ENCODE measurements around the gene ATG13. TPM values are rescaled to one million over a fixed set of nuclear protein-coding genes. Genes with fewer than 3 reads are reported as not detected.

The ATG13 gene
- total RNA-seq, 4 donors from 2014 or later = 40.9 to 79.4 (median 66.4) TPM

DNA sequence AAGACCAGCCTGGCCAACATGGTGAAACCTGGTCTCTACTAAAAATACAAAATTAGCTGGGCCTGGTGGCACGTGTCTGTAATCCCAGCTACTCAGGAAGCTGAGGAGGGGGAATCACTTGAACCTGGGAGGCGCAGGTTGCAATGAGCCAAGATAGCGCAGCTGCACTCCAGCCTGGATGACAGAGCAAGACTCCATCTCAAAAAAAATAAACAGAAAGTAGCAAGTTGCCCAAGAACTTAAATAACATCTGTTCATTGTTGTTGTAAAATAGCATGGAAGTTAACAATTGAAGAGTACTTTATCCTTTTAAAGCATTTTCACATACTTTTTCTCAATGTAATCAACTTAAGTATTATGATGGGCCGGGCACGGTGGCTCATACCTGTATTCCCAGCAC lies 29.2 kb upstream of the ATG13 start:
- 78 to 81% methylated on average over 5 of the region's 5 CpGs for WGBS, 2 donors
- no peak overlapping the region for H3K27ac ChIP-seq
- H3K36me3 ChIP-seq = peaks cover 0 to 5% (median 0%) of the 10 kb centered on the region in 3 donors
- no peak overlapping the region for H3K4me3 ChIP-seq
- no peak for DNase-seq
- H3K9me3 ChIP-seq = no peaks in the 10 kb centered on the region
- peaks cover 12 to 58% (median 33%) of the 10 kb centered on the region in 3 donors for H3K4me1 ChIP-seq
- TF ChIP-seq, protein P1, sequence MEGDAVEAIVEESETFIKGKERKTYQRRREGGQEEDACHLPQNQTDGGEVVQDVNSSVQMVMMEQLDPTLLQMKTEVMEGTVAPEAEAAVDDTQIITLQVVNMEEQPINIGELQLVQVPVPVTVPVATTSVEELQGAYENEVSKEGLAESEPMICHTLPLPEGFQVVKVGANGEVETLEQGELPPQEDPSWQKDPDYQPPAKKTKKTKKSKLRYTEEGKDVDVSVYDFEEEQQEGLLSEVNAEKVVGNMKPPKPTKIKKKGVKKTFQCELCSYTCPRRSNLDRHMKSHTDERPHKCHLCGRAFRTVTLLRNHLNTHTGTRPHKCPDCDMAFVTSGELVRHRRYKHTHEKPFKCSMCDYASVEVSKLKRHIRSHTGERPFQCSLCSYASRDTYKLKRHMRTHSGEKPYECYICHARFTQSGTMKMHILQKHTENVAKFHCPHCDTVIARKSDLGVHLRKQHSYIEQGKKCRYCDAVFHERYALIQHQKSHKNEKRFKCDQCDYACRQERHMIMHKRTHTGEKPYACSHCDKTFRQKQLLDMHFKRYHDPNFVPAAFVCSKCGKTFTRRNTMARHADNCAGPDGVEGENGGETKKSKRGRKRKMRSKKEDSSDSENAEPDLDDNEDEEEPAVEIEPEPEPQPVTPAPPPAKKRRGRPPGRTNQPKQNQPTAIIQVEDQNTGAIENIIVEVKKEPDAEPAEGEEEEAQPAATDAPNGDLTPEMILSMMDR (IDR thresholded peaks at IDR 0.05) = no peak
- TF ChIP-seq POLR2A (IDR thresholded peaks at IDR 0.05) = no peak
- H3K27me3 ChIP-seq = no peaks in the 10 kb centered on the region
- intact Hi-C loops (cut with DNase I) = no loop called here

DNA sequence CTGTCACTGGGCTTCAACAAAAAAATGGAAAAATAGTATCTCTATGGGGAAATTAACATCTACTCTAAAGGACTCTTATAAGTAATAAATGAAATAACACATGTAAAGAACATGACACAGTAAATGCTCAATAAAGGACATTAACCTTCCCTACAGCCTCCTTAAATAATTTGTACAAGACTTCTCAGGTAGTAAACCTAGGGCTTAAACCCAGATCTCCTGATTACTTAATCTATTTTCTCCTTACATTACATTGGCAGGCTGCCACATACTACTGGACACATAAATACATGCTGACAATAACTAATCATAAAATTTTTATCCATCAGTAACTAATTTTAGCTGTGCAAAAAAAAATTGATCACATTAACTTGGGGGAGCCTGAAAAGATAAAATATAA lies 28.4 kb upstream of the ATG13 start:
- DNase-seq = no peak
- TF ChIP-seq, protein P1 (IDR thresholded peaks at IDR 0.05) = no peak
- no peak for TF ChIP-seq POLR2A (IDR thresholded peaks at IDR 0.05)
- Histone ChIP-seq H3K9me3 (no peaks in the 10 kb centered on the region), H3K36me3 (peaks cover 0 to 5% (median 0%) of the 10 kb centered on the region in 3 donors), H3K27ac (no peak overlapping the region), H3K27me3 (no peaks in the 10 kb centered on the region), H3K4me1 (peaks cover 13 to 61% (median 33%) of the 10 kb centered on the region in 3 donors), H3K4me3 (no peak overlapping the region)
- intact Hi-C loops (cut with DNase I) = no loop called here

DNA sequence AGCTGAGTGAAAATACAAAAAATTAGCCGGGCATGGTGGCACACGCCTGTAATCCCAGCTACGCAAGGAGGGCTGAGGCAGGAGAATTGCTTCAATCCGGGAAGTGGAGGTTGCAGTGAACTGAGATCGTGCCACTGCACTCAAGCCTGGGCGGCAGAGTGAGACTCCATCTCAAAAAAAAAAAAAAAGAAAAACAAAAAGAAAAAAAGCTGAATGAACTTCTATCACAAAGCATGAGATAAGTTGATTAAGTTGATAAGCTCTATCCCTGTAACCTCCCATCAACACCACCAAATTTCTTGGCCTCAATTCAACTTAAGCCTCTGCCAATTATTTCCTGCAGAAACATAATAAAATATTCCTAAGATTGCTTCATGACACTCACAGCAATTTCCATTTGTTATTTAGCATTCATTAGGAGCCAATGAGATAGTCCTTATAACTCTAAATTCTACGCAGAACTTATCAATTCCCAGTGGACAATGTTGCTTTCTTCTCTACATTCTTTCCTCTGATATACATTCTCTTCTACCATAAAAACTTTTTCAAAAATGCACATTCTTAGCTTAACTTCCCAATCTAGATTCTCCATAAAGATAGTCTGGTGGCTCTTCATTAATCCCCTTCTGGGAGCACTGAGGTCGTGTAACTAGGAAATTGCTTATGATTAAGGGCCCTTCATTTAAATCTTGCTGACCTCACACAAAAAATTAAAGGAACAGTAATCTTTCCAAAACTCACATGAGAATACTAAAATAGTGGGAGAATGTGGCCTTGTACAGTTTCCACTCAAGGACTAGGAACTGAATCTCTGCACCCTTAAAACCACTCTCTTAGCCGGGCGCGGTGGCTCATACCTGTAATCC lies 26.4 kb upstream of the ATG13 start:
- Histone ChIP-seq H3K36me3 (peaks cover 0 to 5% (median 0%) of the 10 kb centered on the region in 3 donors), H3K27me3 (no peaks in the 10 kb centered on the region), H3K4me3 (peak overlapping the region in 1 of 4 donors; percentile 34), H3K27ac (peak overlapping the region in 3 of 4 donors; percentile 22 to 25 (median 25)), H3K4me1 (peaks cover 13 to 68% (median 35%) of the 10 kb centered on the region in 3 donors), H3K9me3 (no peaks in the 10 kb centered on the region)
- DNase-seq = no peak
- intact Hi-C loops (cut with DNase I) = no loop called here
- WGBS, 2 donors = 33 to 57% methylated on average over 9 to 11 of the region's 11 CpGs
- TF ChIP-seq POLR2A (IDR thresholded peaks at IDR 0.05) = no peak
- TF ChIP-seq, protein P1 (IDR thresholded peaks at IDR 0.05) = no peak

DNA sequence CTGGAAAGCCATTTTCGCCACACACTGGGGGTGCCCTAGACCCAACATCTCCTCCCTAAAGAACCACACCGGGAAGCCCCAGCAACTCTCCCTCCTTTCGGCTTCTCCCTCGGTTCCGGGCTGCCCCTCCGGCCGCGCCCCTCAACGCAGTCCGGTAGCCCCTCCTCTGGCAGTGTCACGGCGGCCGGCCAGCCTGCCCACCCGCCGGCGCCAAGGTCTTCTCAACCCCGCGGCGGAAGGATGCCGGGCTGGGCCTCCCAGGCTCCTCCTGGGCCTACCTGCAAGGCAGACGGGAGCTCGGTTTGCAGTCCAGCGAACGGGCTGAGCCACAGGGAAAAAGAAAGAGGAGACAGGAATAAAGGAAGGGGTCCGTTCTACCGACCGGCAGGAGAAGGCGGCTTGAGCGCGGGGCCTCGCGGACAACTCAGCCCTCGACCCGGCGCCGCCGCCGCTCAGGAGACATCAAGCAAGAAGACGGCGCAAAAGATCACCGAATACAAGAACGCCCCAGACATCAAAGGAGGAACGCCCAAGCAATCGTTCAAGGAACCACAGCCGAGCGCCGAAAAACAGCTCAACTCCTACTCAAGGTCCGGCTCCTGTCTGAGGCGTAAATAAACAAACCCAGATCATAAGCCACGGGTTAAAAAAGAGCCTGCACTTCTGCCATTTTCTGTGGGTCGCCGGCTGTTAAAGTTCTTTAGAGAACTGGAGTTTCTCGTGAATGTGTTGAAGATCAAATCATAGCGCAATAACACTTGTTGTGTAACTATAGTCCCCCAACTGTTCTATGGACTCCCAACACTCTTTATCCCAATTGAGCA lies 23.6 kb upstream of the ATG13 start, which contains the start of gene AMBRA1:
TSS of gene AMBRA1 (minus strand) at position 474 of the 824 bp plus-strand sequence. CDS start 45,643 bp downstream, outside the sequence.
- TF ChIP-seq, protein P1 (IDR thresholded peaks at IDR 0.05) = no peak
- TF ChIP-seq POLR2A (IDR thresholded peaks at IDR 0.05) = peak in 1 of 4 donors; percentile 53
- H3K36me3 ChIP-seq = no peaks in the 10 kb centered on the region
- no peaks in the 10 kb centered on the region for H3K27me3 ChIP-seq
- intact Hi-C loops (cut with DNase I) = no loop called here
- H3K4me1 ChIP-seq = peaks cover 13 to 54% (median 31%) of the 10 kb centered on the region in 3 donors
- peak within 1 kb of the TSS; percentile 79 to 97 (median 82) for H3K4me3 ChIP-seq
- DNase-seq = peak; percentile 51
- 1 to 4% methylated on average over 21 to 38 of the region's 54 CpGs for WGBS, 2 donors
- H3K27ac ChIP-seq = peak within 1 kb of the TSS; percentile 83 to 93 (median 88)
- no peaks in the 10 kb centered on the region for H3K9me3 ChIP-seq
